Measurements from ENCODE around the gene GPC6. TPM values are rescaled to one million over a fixed set of nuclear protein-coding genes. Genes with fewer than 3 reads are reported as not detected.
A peak's percentile ranks its signal among the peaks of the same experiment; 100 is the strongest.
"Not testable (repeated sequence)": the region's sequence is repeated elsewhere in the genome, so short reads cannot be mapped to it uniquely, and the experiment has no call there.

Gene GPC6
- total RNA-seq, 1 donor from 2014 or later = 42.9 TPM

- peaks cover 13% of the 10 kb centered on the region for H3F3A ChIP-seq (ENCODE audit: low read depth)
- peaks cover 30% of the 10 kb centered on the region for H3K4me1 Mint-ChIP-seq
- peak overlapping the region; percentile 47 for H3K27ac Mint-ChIP-seq
- H3K36me3 Mint-ChIP-seq = no peaks in the 10 kb centered on the region
- H4K20me1 ChIP-seq (ENCODE audit: low read depth) = no peaks in the 10 kb centered on the region
- H3K27me3 ChIP-seq = no peaks in the 10 kb centered on the region
- no peaks in the 10 kb centered on the region for H3K79me2 ChIP-seq (ENCODE audit: low read depth)
- peaks cover 2% of the 10 kb centered on the region for H3K27me3 Mint-ChIP-seq (ENCODE audit: insufficient read depth, low read depth)
- no peak overlapping the region for H2AFZ ChIP-seq (replicated peaks)
- H3K4me3 ChIP-seq = no peak overlapping the region
- no peaks in the 10 kb centered on the region for H3K36me3 ChIP-seq
- H3K27ac ChIP-seq = no peak overlapping the region
- peaks cover 9% of the 10 kb centered on the region for H3K4me1 ChIP-seq
- no peak overlapping the region for H3K4me2 ChIP-seq
- H3K9me3 Mint-ChIP-seq = peaks cover 2% of the 10 kb centered on the region
- no peak for TF ChIP-seq EZH2 (IDR thresholded peaks at IDR 0.05)
- no peak for TF ChIP-seq CTCF (IDR thresholded peaks at IDR 0.05)
- TF ChIP-seq EZH2phosphoT487 (IDR thresholded peaks at IDR 0.05) = no peak
- no peak overlapping the region for H3K9ac ChIP-seq
- DNase-seq (ENCODE audit: low spot score) = no peak
- peak overlapping the region; percentile 22 for H3K4me3 Mint-ChIP-seq
- no peaks in the 10 kb centered on the region for H3K9me3 ChIP-seq (ENCODE audit: low read depth)
These were observed 1116.0 kb downstream of the GPC6 start for GRCh38 chr13:94342436-94343242.

- Histone ChIP-seq H3K4me3 (no peak overlapping the region), H3K79me2 (ENCODE audit: low read depth) (no peaks in the 10 kb centered on the region), H3K9me3 (ENCODE audit: low read depth) (no peaks in the 10 kb centered on the region), H3K36me3 (no peaks in the 10 kb centered on the region), H2AFZ (replicated peaks) (no peak overlapping the region), H3K4me2 (no peak overlapping the region), H3K9ac (no peak overlapping the region), H3K27ac (no peak overlapping the region), H4K20me1 (ENCODE audit: low read depth) (no peaks in the 10 kb centered on the region), H3F3A (ENCODE audit: low read depth) (peaks cover 13% of the 10 kb centered on the region), H3K27me3 (no peaks in the 10 kb centered on the region), H3K4me1 (peaks cover 9% of the 10 kb centered on the region)
- Mint-ChIP-seq H3K36me3 (no peaks in the 10 kb centered on the region), H3K4me1 (peaks cover 30% of the 10 kb centered on the region), H3K4me3 (peak overlapping the region; percentile 22), H3K27ac (peak overlapping the region; percentile 1), H3K27me3 (ENCODE audit: insufficient read depth, low read depth) (peaks cover 2% of the 10 kb centered on the region), H3K9me3 (peaks cover 2% of the 10 kb centered on the region)
- TF ChIP-seq EZH2phosphoT487 (IDR thresholded peaks at IDR 0.05) = peak; percentile 77
- TF ChIP-seq EZH2 (IDR thresholded peaks at IDR 0.05) = no peak
- DNase-seq (ENCODE audit: low spot score) = peak; percentile 83
These were observed 1116.6 kb downstream of the GPC6 start for GRCh38 chr13:94343243-94343585.

- not testable (repeated sequence) for H3K4me3 ChIP-seq; H3K36me3 Mint-ChIP-seq; DNase-seq (ENCODE audit: low spot score); H3K27ac ChIP-seq; H3K4me2 ChIP-seq; H4K20me1 ChIP-seq (ENCODE audit: low read depth); H2AFZ ChIP-seq (replicated peaks); H3K79me2 ChIP-seq (ENCODE audit: low read depth); H3K9me3 ChIP-seq (ENCODE audit: low read depth); H3K9me3 Mint-ChIP-seq; H3K27me3 Mint-ChIP-seq (ENCODE audit: insufficient read depth, low read depth); H3K9ac ChIP-seq; H3K27me3 ChIP-seq; H3K4me1 ChIP-seq; H3K36me3 ChIP-seq
- peaks cover 13% of the 10 kb centered on the region for H3F3A ChIP-seq (ENCODE audit: low read depth)
- Mint-ChIP-seq H3K4me3 (peak overlapping the region; percentile 22), H3K27ac (peak overlapping the region; percentile 1), H3K4me1 (peaks cover 30% of the 10 kb centered on the region)
These were observed 1117.1 kb downstream of the GPC6 start for GRCh38 chr13:94343687-94344086.

GRCh38 chr13:94344126-94344818 lies 1117.7 kb downstream of the GPC6 start:
- Mint-ChIP-seq H3K36me3 (no peaks in the 10 kb centered on the region), H3K4me1 (peaks cover 30% of the 10 kb centered on the region), H3K27ac (no peak overlapping the region), H3K4me3 (no peak overlapping the region), H3K9me3 (peaks cover 2% of the 10 kb centered on the region), H3K27me3 (ENCODE audit: insufficient read depth, low read depth) (peaks cover 2% of the 10 kb centered on the region)
- Histone ChIP-seq H2AFZ (replicated peaks) (no peak overlapping the region), H3K27ac (no peak overlapping the region), H3K9ac (no peak overlapping the region), H3K4me1 (peaks cover 9% of the 10 kb centered on the region), H3K36me3 (no peaks in the 10 kb centered on the region), H3K4me3 (no peak overlapping the region), H3F3A (ENCODE audit: low read depth) (peaks cover 13% of the 10 kb centered on the region), H4K20me1 (ENCODE audit: low read depth) (no peaks in the 10 kb centered on the region), H3K9me3 (ENCODE audit: low read depth) (no peaks in the 10 kb centered on the region), H3K4me2 (no peak overlapping the region), H3K79me2 (ENCODE audit: low read depth) (no peaks in the 10 kb centered on the region), H3K27me3 (no peaks in the 10 kb centered on the region)
- TF ChIP-seq EZH2phosphoT487 (IDR thresholded peaks at IDR 0.05) = no peak
- TF ChIP-seq CTCF (IDR thresholded peaks at IDR 0.05) = no peak
- no peak for DNase-seq (ENCODE audit: low spot score)

Data from neural progenitor cell (in vitro differentiated cells).